ENCODE data around the gene SCG5.

Gene SCG5

DNA sequence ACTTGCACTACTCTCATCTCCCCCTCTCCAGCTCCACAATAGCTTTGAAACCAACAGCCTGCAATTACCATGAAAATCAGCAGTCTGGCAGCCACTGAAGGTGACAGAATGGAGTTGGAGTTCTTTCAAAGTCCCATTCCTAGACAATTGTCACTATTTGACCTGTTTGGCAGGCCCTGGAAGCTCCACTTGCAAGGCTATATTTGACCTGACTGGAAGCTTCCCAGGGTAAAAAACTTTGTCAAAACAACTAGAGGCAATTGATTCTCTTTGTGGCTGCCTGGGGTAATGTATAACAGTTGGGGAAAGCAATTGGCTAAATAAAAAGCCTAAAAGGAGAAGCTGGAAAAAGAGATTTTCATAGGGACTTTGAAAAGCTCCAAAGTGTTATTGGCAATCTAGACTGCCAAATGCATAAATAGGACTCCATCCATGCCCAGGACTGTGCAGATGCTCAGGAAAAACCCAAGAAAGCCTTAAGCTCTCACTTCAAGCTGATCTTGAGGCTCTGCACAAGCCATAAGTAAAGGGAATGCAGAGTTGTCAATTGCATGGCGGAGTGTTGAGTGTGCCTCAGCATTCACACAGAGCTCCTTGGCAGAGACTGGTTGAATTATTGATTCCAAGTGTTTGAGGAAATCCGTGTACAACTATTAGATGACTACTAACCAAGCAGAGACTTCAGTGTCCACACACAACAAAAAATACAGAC is 94.6 kb downstream of the SCG5 start:
- Histone ChIP-seq H3K4me3 (ENCODE audit: insufficient read depth, low read depth, low read length, poor library complexity, severe bottlenecking) (no peak overlapping the region), H3K27me3 (replicated peaks; ENCODE audit: control insufficient read depth, insufficient read depth, low read length, poor library complexity, severe bottlenecking) (no peaks in the 10 kb centered on the region), H3K36me3 (ENCODE audit: control insufficient read depth, insufficient read depth, low read length) (no peaks in the 10 kb centered on the region), H3K4me1 (ENCODE audit: control insufficient read depth, insufficient read depth, low read length, poor library complexity, severe bottlenecking) (no peaks in the 10 kb centered on the region), H3K27ac (ENCODE audit: insufficient read depth, low read length, poor library complexity, severe bottlenecking) (no peak overlapping the region), H3K9me3 (ENCODE audit: control insufficient read depth, low read length) (no peaks in the 10 kb centered on the region)
- DNase-seq = no peak

DNA sequence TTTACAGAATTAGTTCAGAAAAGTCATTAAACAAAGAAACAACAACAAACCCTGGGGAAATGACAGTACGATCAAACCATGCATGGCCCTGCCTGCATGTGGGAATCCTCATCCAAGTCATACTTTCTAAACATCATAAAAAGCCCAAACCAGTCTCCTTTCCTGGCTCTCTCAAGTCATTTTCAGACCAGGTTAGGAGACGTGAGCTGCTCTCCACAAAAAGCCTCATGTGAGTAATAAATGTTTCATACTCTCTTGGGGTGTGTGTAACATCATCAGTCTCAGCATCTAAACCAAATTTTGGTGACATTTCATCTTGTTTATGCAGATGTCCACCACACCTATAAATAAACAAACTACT is 95.2 kb downstream of the SCG5 start:
- Histone ChIP-seq H3K36me3 (ENCODE audit: control insufficient read depth, insufficient read depth, low read length) (no peaks in the 10 kb centered on the region), H3K4me3 (ENCODE audit: insufficient read depth, low read depth, low read length, poor library complexity, severe bottlenecking) (no peak overlapping the region), H3K4me1 (ENCODE audit: control insufficient read depth, insufficient read depth, low read length, poor library complexity, severe bottlenecking) (no peaks in the 10 kb centered on the region), H3K27me3 (replicated peaks; ENCODE audit: control insufficient read depth, insufficient read depth, low read length, poor library complexity, severe bottlenecking) (no peaks in the 10 kb centered on the region), H3K9me3 (ENCODE audit: control insufficient read depth, low read length) (no peaks in the 10 kb centered on the region), H3K27ac (ENCODE audit: insufficient read depth, low read length, poor library complexity, severe bottlenecking) (no peak overlapping the region)
- DNase-seq = no peak

DNA sequence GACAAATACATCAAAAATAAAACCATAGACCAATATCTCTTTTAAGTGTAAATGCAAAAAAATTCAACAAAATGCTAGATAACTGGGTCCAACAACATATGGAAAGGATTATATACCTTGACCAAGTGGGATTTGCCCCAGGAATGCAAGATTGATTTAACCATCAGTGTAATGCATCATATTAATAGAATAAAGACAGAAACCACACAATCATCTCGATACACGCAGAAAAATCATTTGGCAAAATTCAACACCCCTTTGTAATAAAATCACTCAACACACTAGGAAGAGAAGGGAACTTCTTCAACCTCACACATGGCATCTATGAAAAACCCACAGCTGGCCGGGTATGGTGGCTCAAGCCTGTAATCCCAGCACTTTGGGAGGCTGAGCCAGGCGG is 95.8 kb downstream of the SCG5 start:
- no peaks in the 10 kb centered on the region for H3K27me3 ChIP-seq (replicated peaks; ENCODE audit: control insufficient read depth, insufficient read depth, low read length, poor library complexity, severe bottlenecking)
- no peaks in the 10 kb centered on the region for H3K9me3 ChIP-seq (ENCODE audit: control insufficient read depth, low read length)
- no peaks in the 10 kb centered on the region for H3K4me1 ChIP-seq (ENCODE audit: control insufficient read depth, insufficient read depth, low read length, poor library complexity, severe bottlenecking)
- no peak overlapping the region for H3K27ac ChIP-seq (ENCODE audit: insufficient read depth, low read length, poor library complexity, severe bottlenecking)
- DNase-seq = no peak
- no peaks in the 10 kb centered on the region for H3K36me3 ChIP-seq (ENCODE audit: control insufficient read depth, insufficient read depth, low read length)
- H3K4me3 ChIP-seq (ENCODE audit: insufficient read depth, low read depth, low read length, poor library complexity, severe bottlenecking) = no peak overlapping the region

DNA sequence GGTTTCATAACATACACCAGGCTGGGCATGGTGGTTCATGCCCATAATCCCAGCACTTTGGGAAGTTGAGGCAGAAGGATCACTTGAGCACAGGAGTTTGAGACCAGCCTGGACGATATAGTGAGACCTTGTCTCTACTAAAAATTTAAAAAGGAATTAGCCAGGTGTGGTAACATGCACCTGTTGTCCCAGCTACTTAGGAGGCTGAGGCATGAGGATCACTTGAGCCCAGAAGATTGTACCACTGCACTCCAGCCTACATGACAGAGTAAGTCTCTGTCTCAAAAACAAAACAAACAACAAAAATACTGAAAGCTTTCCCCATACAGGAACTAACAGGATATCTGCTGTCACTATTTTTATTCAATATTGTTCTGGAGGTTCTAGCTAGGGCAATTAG is 97.2 kb downstream of the SCG5 start:
- no peak for DNase-seq
- Histone ChIP-seq H3K4me3 (ENCODE audit: insufficient read depth, low read depth, low read length, poor library complexity, severe bottlenecking) (no peak overlapping the region), H3K27ac (ENCODE audit: insufficient read depth, low read length, poor library complexity, severe bottlenecking) (no peak overlapping the region), H3K4me1 (ENCODE audit: control insufficient read depth, insufficient read depth, low read length, poor library complexity, severe bottlenecking) (no peaks in the 10 kb centered on the region), H3K27me3 (replicated peaks; ENCODE audit: control insufficient read depth, insufficient read depth, low read length, poor library complexity, severe bottlenecking) (no peaks in the 10 kb centered on the region), H3K36me3 (ENCODE audit: control insufficient read depth, insufficient read depth, low read length) (no peaks in the 10 kb centered on the region), H3K9me3 (ENCODE audit: control insufficient read depth, low read length) (no peaks in the 10 kb centered on the region)

DNA sequence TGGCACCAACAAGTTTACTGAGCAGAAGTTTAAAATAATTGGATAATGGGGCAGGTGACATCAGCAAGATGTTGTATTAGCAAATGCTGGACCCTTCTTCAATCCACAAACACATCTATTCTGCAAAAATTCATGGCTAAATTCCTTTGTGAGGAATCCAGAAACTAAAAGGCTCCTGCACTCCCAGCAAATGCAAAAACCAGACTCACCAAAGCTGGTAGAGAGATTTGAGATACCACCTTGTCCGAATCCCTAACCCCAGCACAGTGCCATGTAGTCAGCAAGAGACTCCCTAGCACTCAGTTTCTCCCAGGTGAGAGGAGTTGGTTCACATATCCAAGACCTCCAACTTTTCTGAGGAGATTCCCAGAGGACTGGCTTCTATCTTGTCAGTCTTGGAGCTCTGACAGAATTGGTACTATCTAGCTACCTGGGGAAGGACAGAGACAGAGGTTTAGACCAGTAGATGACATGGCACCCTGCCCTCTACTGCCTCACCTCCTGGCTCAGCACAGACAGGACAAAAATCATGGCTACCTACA is 98.1 kb downstream of the SCG5 start:
- H3K27ac ChIP-seq (ENCODE audit: insufficient read depth, low read length, poor library complexity, severe bottlenecking) = no peak overlapping the region
- H3K4me3 ChIP-seq (ENCODE audit: insufficient read depth, low read depth, low read length, poor library complexity, severe bottlenecking) = no peak overlapping the region
- DNase-seq = no peak
- H3K36me3 ChIP-seq (ENCODE audit: control insufficient read depth, insufficient read depth, low read length) = no peaks in the 10 kb centered on the region
- H3K27me3 ChIP-seq (replicated peaks; ENCODE audit: control insufficient read depth, insufficient read depth, low read length, poor library complexity, severe bottlenecking) = no peaks in the 10 kb centered on the region
- H3K4me1 ChIP-seq (ENCODE audit: control insufficient read depth, insufficient read depth, low read length, poor library complexity, severe bottlenecking) = no peaks in the 10 kb centered on the region
- H3K9me3 ChIP-seq (ENCODE audit: control insufficient read depth, low read length) = no peaks in the 10 kb centered on the region

DNA sequence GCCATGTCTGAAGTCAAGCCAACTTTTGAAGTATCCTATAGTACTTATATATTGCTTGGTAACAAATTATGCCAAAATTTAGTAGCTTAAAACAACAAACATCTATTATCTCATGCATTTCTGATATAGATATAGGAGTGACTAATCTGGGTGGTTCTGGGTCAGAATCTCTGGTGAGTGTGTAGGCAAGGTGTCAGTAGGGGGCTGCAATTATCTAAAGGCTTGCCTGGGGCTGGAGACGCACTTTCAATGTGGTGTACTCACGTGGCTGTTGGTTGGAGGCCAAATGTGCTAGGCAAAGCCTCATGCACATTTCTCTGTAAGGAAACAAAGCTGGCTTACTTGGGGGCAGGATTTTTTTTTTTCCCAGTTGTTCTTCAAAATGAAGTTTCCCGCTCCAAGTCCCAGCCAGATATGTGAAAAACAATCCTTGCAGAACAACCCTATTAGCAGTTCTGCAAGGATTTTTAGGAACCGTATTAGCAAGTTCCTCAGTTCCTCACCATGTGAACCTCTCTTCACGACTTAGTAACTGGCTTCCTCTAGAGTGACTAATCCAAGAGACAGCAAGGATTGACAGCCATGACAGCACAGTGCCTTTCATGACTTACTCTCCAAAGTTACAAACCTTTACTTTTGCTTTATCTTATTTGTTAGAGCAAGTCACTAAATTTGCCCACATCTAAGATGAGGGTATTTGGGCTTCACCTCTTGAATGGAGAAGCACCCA is 102.1 kb downstream of the SCG5 start:
- H3K4me1 ChIP-seq (ENCODE audit: control insufficient read depth, insufficient read depth, low read length, poor library complexity, severe bottlenecking) = no peaks in the 10 kb centered on the region
- no peaks in the 10 kb centered on the region for H3K27me3 ChIP-seq (replicated peaks; ENCODE audit: control insufficient read depth, insufficient read depth, low read length, poor library complexity, severe bottlenecking)
- no peak overlapping the region for H3K4me3 ChIP-seq (ENCODE audit: insufficient read depth, low read depth, low read length, poor library complexity, severe bottlenecking)
- DNase-seq = no peak
- H3K9me3 ChIP-seq (ENCODE audit: control insufficient read depth, low read length) = no peaks in the 10 kb centered on the region
- H3K36me3 ChIP-seq (ENCODE audit: control insufficient read depth, insufficient read depth, low read length) = no peaks in the 10 kb centered on the region
- H3K27ac ChIP-seq (ENCODE audit: insufficient read depth, low read length, poor library complexity, severe bottlenecking) = no peak overlapping the region

DNA sequence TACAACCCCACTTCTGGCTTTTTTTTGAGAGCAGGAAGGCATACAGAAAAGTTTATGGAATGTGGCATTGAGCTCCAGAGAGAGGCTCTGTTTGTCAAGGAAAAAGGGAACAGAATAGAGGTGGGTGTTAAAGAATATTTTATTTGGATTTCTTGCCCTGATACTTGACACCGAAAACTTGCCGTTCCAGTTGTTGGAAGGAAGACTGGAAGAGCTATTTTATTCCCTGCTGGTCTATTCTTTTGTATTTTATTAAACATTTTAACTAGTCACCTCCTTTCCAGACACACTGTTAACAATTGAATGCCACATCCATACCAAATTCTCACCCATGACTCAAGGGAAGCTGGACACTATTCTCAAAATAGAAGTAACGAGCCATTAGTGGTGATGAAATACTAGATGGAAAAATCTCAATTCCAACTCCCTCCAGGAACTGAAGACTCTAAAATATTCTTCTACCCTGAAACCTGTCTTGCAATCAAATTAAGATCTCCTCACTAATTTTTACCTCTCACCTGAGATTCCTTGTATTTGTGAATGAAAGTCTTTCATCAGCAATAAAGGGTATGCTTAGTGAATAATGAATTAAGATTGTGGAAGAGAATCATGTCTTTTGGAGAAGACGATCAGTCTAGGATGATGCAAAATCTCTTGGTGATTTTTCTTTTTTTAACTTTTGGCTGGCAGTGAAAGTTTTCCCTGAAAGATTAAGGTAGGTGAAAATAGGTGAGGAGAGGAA is 104.8 kb downstream of the SCG5 start:
- Histone ChIP-seq H3K36me3 (ENCODE audit: control insufficient read depth, insufficient read depth, low read length) (no peaks in the 10 kb centered on the region), H3K9me3 (ENCODE audit: control insufficient read depth, low read length) (no peaks in the 10 kb centered on the region), H3K4me1 (ENCODE audit: control insufficient read depth, insufficient read depth, low read length, poor library complexity, severe bottlenecking) (no peaks in the 10 kb centered on the region), H3K4me3 (ENCODE audit: insufficient read depth, low read depth, low read length, poor library complexity, severe bottlenecking) (no peak overlapping the region), H3K27ac (ENCODE audit: insufficient read depth, low read length, poor library complexity, severe bottlenecking) (no peak overlapping the region), H3K27me3 (replicated peaks; ENCODE audit: control insufficient read depth, insufficient read depth, low read length, poor library complexity, severe bottlenecking) (no peaks in the 10 kb centered on the region)
- DNase-seq = no peak
